GM18517 (cell line): ENCODE measurements around the gene MEF2C.

Experiments
- ATAC-seq: cut with Tn5 transposase; IDR thresholded peaks from one replicate; pipeline ENCODE4 v1.9.1; 2021; ENCODE audit warnings: mild to moderate bottlenecking, moderate library complexity; ENCODE audit not compliant: unreplicated experiment

MEF2C gene

DNA sequence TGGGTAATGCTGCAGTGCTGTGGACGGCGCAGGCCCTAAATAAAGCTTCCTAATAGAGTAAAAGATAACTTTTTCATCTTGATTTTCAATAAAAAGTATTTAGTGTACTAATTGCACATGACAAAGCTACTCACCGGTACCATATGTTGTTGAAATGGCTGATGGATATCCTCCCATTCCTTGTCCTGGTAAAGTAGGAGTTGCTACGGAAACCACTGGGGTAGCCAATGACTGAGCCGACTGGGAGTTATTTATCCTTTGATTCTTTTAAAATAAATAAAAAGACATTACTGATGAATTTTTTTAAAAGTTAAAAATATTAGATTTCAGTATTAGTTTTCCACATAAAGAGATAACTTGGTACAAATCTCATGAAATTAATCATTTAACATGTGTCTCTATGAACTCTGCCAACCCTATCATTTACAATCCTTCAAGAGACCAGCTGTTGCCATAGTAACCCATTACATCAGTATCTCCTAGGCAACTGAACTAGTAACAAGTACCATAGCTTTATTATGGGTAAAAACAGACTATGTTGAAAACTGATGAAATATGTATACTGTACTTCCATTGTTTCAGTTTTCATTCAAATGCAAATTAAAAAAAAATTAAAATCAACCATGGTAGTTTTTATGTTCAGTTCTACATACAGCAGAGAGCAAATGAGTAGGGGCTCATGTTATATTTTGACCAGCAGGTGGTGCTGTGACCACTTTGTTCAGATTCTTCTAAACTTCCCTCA, 153.7 kb downstream of the MEF2C start:
- ATAC-seq = peak; percentile 44

DNA sequence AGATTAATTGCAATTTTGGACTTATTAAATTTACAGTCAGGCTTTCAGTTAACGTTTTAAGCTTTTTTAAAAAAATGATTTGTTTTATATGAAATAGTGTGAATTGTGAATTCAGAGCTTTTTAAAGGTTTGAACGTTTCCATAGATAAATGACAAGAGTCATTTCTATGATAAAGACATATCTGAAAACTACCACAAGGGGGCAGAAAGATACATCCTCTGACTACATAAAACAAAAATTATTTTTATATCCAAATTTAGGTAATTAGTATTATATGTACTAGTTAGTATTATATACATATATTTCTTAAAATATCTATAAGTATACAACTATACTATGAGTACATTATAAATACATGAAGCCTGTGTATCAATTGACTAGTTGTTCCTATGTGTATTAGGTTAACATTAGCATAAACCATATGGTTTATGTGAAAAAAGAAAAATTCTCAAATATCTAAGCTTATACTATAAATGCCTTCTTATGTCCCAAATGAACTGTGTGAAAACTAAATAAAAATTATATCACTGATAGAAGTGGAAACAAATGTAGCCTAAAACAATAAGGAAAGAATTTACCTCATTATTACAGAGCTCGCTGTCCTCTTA, 155.2 kb downstream of the MEF2C start:
- ATAC-seq = no peak

DNA sequence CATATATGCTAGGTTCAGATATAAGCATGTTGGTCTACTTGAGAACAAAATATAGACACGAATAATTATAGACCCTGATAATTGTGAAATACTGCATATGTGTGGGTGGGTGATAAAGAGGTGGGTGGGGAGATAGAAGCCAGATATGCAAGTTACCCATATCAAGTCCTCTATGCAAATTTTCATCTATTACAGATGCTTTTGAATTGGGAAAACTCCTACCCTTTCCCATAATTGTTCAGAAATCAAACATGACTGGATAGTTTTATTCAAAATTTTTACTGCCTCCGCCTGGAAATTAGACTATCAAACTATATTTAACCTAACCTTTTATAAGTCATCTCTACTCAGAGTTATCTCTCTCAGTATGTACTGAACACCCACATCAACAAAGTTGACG, 157.5 kb downstream of the MEF2C start:
- ATAC-seq = no peak

DNA sequence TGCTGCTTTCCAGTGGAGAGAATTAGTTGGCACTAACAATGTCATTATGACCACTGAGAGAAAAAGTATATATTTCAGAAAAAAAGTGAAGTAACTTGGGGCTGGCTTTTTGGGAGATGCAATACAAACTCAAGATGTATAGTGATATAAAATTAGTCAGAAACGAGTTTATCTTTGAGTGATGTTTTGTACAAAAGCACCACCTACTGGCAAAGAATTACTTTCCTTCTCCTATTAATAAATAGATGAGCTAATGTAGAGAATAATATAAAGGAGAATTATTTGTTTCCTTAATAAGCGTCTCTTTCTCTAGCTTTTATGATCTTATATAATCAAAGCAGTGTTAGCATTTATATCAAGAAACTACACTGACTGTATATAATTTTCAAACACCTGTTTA, 158.8 kb downstream of the MEF2C start:
- ATAC-seq = no peak

DNA sequence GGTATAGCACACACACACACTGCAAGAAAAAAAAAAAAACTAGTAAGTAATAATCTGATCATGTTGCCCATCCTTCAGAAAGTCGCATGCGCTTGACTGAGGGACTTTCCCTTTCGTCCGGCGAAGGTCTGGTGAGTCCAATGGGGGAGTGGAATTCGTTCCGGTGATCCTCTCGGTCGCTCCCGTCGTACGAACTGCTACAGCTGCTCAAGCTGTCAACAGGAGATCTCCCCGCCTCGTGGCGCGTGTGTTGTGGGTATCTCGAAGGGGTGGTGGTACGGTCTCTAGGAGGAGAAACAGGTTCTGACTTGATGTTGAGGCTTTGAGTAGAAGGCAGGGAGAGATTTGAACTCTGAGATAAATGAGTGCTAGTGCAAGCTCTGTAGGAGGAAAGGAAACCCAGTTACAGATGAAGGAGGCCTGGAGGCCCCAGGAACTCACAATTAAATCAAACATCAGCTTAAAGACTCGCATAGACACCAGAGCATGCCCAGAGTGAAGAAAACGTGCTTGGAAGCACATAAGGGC, 160.4 kb downstream of the MEF2C start:
- ATAC-seq = no peak

DNA sequence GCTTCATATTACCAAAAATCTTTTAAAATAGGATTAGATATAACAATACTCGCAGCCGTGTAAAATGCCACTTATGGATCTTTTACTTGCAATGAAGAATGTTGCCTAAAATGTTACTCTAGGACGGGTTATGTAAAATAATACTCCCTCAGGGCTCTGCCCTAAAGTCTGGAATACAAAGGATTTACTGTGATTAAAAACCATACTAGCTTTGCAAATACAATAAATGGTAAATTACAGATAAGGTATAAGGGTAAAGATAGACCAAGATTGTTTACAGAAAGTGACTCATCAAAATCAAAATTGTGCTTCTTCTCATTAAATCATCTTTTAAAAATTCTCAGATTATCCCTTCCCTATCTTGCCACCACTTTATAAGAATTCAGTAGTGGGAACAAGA, 163.6 kb downstream of the MEF2C start:
- ATAC-seq = no peak

DNA sequence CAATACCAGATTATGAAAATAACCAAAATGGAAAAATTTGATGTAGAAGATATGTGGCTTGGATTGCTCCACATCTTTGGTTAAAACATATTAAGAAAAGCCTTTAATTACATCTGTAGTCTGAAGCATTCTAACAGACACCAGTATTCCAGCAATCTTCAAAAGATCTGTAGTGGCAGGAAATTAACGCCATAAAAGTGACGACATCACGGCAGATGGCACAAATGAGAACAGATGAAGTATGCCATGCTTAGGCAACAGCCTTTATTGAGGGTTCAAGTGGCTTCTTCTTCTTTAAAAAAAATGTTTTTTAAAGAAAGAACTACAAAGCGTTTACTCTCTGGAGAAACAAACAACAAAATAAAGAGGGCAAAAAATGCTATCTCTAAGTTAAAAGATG, 164.2 kb downstream of the MEF2C start:
- ATAC-seq = no peak

DNA sequence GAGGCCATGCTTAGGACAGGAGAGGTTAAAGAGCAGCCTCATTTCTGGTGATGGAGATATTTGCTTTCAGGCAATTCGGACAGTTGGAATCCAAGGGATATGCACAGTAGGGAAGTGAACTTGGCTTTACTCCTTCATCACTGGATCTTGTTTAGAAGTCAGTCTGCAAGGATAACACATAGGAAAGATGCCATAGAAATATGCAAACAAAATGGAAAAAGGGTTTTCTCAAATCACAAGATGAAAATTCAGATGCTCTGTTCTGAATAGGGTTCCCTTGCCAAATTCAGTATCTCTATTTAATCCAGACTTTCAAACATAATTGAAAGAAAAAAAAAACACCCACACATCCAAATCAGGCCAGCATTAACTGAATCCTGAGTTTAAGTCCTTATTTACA, 166.9 kb downstream of the MEF2C start:
- ATAC-seq = no peak

DNA sequence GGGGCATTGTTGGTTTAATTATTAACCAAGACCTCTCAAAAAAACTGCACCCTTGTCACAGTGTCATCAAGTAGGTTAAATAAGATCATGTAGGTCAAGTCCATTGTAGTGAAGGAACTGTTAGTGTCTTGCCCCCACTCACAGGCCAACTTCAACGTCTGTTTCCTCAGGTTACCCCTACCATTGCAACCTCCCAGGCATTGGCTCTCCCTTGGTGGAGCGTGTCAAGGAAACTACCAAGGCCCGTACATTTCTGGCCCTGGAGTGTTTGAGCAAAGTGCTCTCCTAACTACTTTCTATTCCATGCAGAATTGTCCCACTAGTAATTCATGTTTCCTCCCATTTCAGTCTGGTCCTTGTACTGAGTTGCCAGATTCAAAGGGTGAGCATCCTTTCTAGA, 167.5 kb downstream of the MEF2C start:
- no peak for ATAC-seq

DNA sequence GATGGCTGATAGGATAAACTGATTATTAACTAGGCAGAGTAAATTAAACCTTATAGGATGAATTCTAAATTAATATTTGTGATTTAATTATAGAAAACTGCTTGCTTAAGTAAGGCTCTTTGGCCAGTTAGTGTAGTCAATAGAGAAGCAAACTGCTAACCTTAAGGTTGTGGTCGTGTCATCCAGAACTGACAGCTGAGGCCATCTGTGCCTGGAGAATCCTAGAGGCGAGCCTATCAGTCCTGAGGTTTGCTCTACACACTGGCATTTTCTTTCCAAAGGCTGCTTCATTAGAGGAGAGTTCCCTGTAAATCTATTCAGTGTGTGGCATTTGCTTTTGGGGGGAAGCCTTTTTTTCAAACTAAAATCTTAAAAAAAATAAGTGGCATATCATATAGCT, 169.2 kb downstream of the MEF2C start:
- no peak for ATAC-seq

DNA sequence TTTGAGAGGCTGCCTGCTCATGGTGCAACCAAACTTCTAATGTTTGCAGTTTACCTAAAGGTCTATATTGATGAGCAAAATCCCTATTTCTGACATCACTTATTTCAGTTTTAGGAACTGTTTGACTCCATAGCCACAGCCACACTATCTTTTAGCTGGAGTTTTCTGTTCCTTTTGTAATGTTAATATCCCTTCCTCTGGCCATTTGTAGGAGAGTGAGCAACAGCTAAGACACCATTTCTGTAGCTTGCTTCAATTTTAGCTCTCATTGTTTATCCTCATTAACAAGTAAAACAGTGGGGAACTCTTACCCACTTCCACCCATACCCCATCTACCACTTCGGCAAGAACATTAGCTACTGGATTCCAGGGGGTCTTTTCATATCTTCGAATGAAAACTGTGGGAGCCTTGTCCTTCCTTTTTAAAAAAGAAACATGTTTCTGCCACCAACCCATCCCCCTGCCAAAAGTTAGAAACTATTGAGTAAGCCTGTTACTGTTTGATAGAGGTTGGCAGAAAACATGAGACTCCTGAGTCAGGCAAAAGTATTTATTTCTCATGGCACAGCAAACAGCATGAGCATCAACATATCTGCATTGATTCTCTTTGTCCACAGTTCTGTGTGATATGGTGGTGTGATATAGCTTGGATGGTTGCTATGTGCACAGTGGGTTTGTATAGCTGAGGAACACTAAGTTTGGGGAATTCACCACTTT, 174.1 kb downstream of the MEF2C start:
- no peak for ATAC-seq

DNA sequence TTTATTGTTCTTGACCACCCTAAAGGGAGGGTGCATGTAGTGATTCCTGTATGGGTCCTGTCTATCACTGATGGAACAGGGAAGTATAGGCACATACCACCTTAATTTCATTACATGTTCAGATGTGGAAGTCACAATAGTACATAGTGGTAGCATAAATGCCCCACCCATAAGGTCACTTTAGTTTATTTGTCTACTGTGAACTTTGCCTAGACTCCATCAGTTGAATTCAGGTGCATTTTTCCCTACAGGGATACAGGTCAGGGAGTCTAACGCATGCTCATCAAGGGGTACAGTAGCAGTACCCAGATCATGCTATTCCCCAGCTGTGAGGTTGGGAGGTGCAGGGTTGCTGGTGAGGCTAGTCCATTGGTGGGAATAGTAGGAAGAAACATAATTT, 175.0 kb downstream of the MEF2C start:
- no peak for ATAC-seq

DNA sequence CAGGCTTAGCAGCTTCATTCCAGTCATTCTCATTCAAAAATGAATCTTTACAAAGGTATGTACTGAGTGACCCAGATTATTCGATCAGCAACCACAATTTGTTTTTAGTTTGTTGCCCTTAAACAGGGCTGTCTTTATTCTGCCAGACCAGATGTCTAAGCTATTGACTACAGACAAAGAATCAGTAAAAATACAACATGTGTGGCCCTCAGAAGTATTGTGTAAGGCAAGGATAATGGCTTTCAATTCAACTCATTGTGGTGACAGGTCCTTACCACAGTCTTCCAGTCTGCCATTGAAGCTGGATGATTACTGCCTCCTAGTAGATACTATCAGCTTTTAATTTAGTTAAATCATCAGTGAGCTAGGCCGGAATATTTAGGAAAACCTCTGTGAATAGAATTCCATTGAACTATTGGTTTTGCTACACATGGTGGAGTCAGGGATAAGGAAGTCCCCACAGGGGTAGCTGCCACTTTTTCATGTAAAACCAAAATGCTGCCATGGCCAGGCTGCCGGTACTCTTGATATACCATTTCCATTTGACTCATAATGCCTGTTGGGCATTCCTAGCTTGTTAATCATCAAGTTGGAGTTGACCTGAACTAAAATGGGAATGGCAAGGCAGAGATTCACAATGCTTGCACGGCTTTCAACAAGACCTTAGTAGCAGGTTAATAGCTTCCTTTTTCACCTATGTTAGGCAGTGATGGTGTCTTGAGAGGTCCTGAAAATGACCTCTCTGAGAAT, 175.6 kb downstream of the MEF2C start:
- ATAC-seq = no peak

DNA sequence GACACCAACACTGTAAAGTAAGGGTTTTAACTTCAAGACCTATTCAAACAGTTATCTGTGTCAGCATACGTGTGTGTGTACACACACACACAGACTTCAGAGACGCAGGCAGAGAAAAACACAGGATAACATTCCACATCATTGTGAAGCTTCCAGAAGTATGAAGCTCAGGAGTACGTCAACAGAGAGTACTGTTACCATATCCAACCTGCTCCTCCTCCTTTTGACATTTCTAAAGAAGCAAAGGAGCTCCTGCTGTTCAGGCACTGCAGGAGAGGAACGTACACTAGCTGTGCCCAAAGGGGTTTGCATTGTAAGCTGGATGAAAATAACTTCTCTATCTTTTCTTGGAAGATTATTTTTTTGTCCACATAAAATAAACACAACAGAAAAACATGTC, 180.7 kb downstream of the MEF2C start:
- no peak for ATAC-seq

DNA sequence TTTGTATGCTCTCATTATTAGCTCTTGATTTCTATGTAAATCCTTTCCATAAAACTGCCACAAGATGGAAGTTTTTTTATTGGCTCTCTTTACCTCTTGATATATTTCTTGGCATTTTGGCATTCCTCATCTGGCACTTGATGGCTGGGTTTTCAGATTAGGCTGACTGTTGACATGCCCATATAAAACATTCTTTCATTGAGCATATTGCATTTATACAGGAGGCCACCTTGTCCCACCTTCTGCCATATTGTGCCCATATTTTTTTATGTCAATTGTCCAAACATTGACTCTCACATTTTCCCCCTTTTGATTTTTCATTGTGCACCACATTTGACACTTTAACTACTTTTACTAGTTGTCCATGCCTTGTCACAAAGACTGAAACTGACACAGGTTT, 182.9 kb downstream of the MEF2C start:
- ATAC-seq = no peak

DNA sequence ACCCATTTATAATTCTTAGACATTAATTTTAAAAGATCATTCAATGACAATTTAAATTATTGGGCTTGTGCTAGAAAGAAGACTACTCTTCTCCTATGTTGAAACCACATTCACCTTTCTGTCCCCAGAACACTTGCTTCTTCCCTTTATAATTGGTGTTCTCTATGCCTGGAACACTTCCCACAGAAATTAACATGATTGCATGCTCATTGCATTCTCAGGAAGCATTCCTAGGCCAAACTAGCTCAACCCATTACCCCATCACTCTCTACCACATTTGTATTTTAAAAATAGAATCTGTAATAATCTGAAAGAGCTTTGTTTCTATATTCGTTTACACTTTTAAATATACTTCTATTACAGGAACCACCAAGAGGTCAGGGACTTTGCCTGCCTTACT, 184.7 kb downstream of the MEF2C start:
- no peak for ATAC-seq

DNA sequence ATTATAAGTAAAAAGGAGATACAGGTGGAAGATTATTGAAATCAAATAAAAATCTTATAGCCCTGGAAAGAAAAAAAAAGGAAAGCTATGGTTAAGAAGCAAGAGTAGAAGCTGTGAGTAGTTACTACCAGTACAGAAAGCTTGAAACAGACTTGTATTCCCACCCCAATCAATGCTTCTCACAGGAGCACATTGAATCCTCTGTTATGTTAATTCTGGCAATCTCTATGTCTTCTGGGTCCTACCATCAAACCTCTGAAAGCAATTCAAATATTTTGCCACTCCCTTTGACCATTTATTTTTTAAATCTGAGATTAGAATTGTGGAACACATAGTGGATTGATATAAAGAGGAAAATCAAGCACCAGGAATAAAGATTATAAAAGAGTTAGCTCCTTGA, 186.5 kb downstream of the MEF2C start:
- ATAC-seq = no peak

DNA sequence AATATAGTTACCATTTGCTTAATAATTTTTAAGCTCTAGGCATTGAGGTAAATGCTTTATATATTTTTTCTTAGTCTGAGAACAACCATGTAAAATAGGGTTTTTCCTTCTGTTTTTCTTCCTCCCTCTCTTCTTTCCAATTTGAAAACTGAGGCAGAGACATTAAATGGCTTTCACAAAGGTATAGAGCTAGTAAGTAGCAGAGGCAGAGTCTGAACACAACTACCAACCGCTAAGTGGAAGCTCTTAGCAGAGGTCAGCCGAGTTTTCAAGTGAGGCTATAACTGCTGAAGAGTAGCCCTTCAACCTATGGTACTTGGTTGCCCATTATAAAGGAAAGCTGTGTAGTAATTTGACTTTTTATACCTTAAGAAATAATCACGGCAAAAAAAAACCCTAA, 187.1 kb downstream of the MEF2C start:
- no peak for ATAC-seq

DNA sequence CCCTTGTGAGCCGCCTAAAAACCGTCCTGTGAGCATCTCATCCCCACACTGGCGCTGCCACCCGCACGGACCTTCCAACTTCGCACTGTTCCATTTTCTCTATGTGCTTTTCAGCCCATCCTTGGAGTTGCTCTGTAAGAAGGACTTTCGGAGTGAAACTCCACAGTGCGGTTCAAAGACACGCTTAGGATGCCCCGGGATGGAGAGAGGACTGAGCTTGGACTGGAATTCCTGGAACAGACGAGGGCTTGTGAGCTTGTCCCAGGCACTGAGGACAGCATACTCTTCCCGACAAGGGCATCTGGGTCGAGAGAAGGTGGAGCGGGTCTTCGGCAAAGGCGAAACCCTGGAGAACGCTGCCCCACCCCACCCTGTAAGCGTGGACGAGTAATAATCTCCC, 187.8 kb downstream of the MEF2C start:
- no peak for ATAC-seq

DNA sequence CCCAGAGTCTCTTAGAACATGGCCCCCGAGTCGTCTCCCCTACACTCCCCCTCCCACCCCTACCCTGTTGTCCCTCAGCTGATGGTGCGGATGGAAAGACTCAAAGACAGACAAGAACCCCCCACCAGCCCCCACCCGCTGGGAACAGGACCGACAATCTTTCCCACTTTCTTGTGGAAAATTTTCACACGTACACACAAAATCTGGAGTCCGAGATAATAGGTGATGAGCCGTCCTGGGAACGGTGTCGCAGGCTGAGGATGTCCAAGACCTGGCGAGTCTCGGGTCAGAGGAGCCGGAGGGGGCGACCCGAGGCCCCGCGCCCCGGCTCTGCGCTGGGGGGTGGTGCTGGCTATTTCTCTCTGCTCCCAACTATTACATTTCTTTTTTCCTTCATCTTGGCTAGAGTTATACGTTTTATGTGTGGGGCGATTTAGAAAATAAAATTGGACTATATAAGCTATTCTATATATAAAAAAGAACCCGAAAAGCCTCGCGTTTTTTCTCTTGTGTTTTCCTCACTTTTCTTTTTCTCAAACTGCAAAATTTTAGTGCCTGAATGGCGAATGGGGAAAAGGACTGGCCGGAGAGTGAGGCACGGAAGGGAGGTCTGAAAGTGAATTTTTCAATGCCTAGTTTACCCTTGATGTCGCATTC, 188.8 kb downstream of the MEF2C start:
- no peak for ATAC-seq
